Measurements from ENCODE around the gene MYBL2. TPM values are rescaled to one million over a fixed set of nuclear protein-coding genes. Genes with fewer than 3 reads are reported as not detected.
A peak's percentile ranks its signal among the peaks of the same experiment; 100 is the strongest.

Gene MYBL2
- total RNA-seq, 2 experiments from 2014 or later = 106 to 110 TPM

DNA sequence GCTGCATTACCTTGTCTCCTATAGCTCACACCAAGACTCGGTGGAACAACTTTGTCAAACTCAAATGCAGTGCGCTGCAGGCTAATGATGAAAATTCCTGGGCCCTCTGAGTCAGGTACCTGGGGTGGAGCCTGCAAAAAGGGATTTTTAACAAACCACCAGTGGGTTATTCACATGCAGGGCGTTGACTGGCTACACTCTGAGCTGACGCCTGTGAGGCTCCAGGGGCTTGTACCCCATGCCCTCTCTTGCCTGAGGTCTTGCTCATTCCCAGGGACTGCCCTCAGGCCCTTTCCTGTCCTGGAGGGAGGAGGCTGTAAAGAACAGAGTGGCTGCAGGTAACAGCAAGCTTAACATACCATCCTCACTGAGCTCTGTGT is 50.7 kb downstream of the MYBL2 start:
- no peak overlapping the region for H3K4me3 Mint-ChIP-seq
- DNase-seq = no peak
- H3K36me3 Mint-ChIP-seq (ENCODE audit: low read depth) = peaks cover 14% of the 10 kb centered on the region
- H3K4me1 Mint-ChIP-seq = peaks cover 20% of the 10 kb centered on the region
- ChIA-PET POLR2A (no interaction called here), CTCF (interaction anchor here (0.8 to 1.5 kb wide), 4 partner anchors 12 to 499 kb away, joined by 3 read pairs; no protein-coding TSS in a partner anchor)
- H3K9me3 Mint-ChIP-seq = no peaks in the 10 kb centered on the region
- H3K27ac Mint-ChIP-seq = peak overlapping the region; percentile 6
- H3K27me3 Mint-ChIP-seq = no peaks in the 10 kb centered on the region

DNA sequence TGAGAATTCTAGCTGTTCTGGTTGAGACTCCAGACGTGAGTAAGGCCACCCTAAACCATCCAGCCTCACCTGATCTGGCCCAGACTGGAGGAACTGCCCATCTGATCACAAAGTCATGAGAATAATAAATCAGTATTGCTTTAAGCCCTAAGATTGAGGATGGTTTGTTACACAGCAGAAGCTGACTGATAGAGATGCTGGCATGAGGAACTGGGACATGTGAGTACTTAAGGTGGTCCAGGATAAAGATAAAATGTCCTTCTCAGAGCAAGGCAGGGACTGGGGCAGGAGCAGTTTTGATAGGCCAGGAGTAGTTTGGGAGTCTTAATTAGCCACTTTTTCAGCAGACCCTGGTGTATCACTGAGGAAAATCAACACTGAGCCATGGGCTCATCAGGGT is 53.1 kb downstream of the MYBL2 start:
- no peak for DNase-seq
- Mint-ChIP-seq H3K9me3 (no peaks in the 10 kb centered on the region), H3K27ac (no peak overlapping the region), H3K4me1 (peaks cover 24% of the 10 kb centered on the region), H3K27me3 (no peaks in the 10 kb centered on the region), H3K4me3 (no peak overlapping the region), H3K36me3 (ENCODE audit: low read depth) (peaks cover 12% of the 10 kb centered on the region)
- CTCF ChIA-PET = no interaction called here
- POLR2A ChIA-PET = no interaction called here

DNA sequence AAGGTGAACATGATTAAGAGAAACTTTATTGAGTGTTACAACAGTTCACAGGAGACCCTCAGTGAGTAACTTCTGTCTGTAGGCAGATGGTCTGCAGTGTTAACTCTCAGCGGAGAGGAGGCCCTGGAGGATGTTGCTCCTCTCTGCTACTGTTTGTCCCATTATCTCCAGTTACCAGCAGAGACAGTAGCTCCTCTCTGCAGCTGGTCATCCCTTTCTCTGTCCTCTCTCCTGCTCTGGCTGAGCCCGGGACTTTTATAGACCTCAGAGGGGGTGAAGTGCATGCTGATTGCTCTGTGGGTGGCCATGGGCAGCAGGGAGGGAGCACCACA is 54.1 kb downstream of the MYBL2 start:
- Mint-ChIP-seq H3K4me1 (peaks cover 24% of the 10 kb centered on the region), H3K36me3 (ENCODE audit: low read depth) (peaks cover 12% of the 10 kb centered on the region), H3K27ac (no peak overlapping the region), H3K9me3 (no peaks in the 10 kb centered on the region), H3K27me3 (no peaks in the 10 kb centered on the region), H3K4me3 (no peak overlapping the region)
- POLR2A ChIA-PET = no interaction called here
- CTCF ChIA-PET = interaction anchor here (0.9 to 1.0 kb wide), 2 partner anchors 8 to 23 kb away, joined by 3 to 4 read pairs; no protein-coding TSS in a partner anchor
- no peak for DNase-seq

DNA sequence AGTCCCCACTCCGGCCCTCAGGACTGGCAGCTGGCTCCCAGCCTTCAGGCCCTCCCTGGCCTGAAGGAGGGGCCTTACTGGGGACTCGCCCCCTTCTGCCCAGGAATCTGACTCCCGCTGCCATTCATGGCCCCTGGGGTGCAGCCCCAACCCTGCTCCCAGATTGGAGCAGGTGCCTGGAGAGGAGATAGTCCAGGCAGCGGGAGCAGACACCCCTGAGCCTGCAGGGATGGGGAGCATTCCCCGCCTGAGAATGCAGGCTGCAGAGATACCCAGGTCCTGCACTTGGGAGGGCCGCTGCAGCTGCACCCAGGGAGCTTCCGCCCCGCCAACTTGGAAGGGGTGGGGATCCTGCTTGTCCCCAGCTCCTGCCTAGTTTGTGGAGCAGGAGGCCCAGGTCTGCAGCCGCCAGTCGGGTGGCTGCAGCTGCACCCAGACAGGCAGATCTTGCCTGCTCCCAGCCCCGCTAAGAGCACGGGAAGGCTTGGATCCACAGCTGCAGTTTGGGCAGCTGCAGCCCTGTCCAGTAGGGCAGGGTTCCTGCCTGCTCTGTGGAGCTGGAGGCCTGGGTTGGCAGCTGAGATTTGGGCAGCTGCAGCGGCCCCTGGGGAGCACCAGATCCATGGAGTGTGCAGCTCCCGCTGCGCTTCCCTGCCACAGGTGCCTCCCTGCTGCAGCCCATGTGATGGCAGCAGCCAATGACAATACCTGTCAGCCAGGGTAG is 54.7 kb downstream of the MYBL2 start:
- ChIA-PET POLR2A (no interaction called here), CTCF (interaction anchor here (0.5 to 1.4 kb wide), 5 partner anchors 14 to 272 kb away, joined by 3 to 4 read pairs (median 3); no protein-coding TSS in a partner anchor)
- Mint-ChIP-seq H3K9me3 (no peaks in the 10 kb centered on the region), H3K4me1 (peaks cover 24% of the 10 kb centered on the region), H3K36me3 (ENCODE audit: low read depth) (peaks cover 8% of the 10 kb centered on the region), H3K27ac (peak overlapping the region; percentile 70), H3K4me3 (peak overlapping the region; percentile 54), H3K27me3 (no peaks in the 10 kb centered on the region)
- DNase-seq = no peak

DNA sequence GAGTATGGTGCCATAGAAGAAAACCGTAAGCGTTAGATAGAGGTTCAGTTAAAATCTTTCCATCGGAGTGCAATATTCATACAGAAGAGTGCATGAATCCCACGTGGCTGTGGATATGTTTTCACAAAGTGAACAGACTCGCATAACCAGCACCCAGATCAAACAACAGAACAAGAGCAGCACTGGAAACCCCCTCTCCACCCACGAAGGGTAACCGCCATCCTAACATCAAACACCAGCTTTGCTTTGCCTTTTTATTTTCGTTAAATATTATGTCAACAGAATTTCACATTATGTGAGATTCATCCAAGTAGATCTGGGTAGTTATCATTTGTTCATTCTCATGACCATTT is 55.2 kb downstream of the MYBL2 start:
- Mint-ChIP-seq H3K4me1 (peaks cover 24% of the 10 kb centered on the region), H3K27ac (peak overlapping the region; percentile 70), H3K27me3 (no peaks in the 10 kb centered on the region), H3K36me3 (ENCODE audit: low read depth) (peaks cover 6% of the 10 kb centered on the region), H3K9me3 (no peaks in the 10 kb centered on the region), H3K4me3 (peak overlapping the region; percentile 54)
- ChIA-PET POLR2A (no interaction called here), CTCF (interaction anchor here (0.5 to 1.4 kb wide), 4 partner anchors 14 to 273 kb away, joined by 3 to 4 read pairs (median 4); no protein-coding TSS in a partner anchor)
- DNase-seq = peak; percentile 59

DNA sequence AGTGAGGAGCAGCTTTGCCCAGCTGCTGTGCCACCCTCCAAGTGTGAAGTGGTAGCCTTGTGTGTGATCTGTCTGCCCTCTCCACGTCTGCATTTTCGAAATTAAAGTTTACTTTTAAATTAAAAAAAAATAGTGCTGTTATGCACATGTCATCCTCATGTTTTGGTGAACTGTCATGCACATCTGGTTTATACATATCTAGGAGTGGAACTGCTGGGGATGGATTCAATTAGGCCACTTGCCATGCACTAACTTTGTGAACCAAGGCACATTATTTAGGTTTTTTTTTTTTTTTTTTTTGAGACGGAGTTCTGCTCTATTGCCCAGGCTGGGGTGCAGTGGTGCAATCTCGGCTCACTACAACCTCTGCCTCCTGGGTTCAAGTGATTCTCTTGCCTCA is 56.3 kb downstream of the MYBL2 start:
- Mint-ChIP-seq H3K9me3 (no peaks in the 10 kb centered on the region), H3K27ac (no peak overlapping the region), H3K36me3 (ENCODE audit: low read depth) (peaks cover 6% of the 10 kb centered on the region), H3K4me1 (peaks cover 25% of the 10 kb centered on the region), H3K4me3 (no peak overlapping the region), H3K27me3 (no peaks in the 10 kb centered on the region)
- no peak for DNase-seq
- ChIA-PET CTCF (no interaction called here), POLR2A (no interaction called here)

DNA sequence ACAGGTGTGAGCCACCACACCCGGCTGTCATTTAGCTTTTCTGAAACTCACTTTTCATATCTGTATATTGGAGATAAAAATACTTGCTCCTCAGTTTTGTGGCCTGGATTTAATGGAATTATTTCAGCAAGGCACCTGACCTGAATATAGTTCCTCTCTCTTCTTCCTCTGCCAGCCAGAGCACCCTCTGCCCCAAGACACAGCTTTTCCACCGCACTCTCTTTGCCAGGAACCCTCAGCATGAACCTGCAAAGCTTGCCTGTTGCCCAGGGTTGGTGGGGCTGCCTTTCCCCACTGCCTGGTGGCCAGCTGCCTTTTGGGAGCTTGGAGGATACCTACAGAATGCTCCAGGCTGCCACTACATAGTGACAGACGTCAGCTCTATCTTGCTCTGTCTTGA is 56.8 kb downstream of the MYBL2 start:
- no peak overlapping the region for H3K4me3 Mint-ChIP-seq
- no peak for DNase-seq
- H3K9me3 Mint-ChIP-seq = peaks cover 4% of the 10 kb centered on the region
- H3K27me3 Mint-ChIP-seq = no peaks in the 10 kb centered on the region
- peaks cover 6% of the 10 kb centered on the region for H3K36me3 Mint-ChIP-seq (ENCODE audit: low read depth)
- ChIA-PET CTCF (no interaction called here), POLR2A (no interaction called here)
- H3K4me1 Mint-ChIP-seq = peaks cover 31% of the 10 kb centered on the region
- no peak overlapping the region for H3K27ac Mint-ChIP-seq

DNA sequence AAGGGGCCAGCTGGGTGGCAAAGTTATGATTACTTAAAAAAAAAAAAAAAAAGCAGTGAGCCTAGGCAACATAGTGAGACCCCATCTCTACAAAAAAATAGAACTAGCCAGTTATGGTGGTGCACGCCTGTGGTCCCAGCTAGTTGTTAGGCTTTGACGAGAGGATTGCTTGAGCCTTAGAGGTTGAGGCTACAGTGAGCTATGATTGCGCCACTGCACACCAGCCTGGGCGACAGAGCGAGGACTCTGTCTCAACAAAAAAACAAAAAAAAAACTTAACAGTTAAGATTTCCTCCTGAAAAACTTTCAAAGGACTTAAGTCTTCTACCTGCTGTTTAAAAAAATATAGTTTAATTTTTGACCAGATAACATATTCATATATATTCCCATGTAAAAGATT is 57.5 kb downstream of the MYBL2 start:
- ChIA-PET CTCF (no interaction called here), POLR2A (no interaction called here)
- Mint-ChIP-seq H3K4me1 (peaks cover 32% of the 10 kb centered on the region), H3K4me3 (no peak overlapping the region), H3K9me3 (peaks cover 10% of the 10 kb centered on the region), H3K27ac (no peak overlapping the region), H3K36me3 (ENCODE audit: low read depth) (peaks cover 3% of the 10 kb centered on the region), H3K27me3 (no peaks in the 10 kb centered on the region)
- DNase-seq = no peak

DNA sequence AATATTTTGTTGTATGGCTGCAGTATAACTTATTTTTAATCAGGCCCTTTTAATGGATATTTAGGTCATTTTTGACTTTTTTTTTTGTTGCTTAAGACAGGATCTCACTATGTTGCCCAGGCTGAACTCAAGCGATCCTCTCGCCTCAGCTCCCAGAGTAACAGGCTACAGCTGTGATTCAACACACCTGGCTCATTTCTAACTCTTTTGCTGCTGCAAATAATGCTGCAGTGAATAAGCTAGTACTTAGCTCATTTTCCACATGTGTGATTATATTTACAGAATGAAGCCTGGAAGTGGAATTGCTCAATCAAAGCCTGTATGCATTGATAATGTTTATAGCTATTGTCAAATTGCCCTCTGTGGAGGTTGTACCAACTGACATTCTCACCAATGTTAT is 58.8 kb downstream of the MYBL2 start:
- H3K27ac Mint-ChIP-seq = no peak overlapping the region
- ChIA-PET CTCF (interaction anchor here (0.8 to 0.9 kb wide), 2 partner anchors 296 to 368 kb away, joined by 3 read pairs; no protein-coding TSS in a partner anchor), POLR2A (no interaction called here)
- no peak overlapping the region for H3K4me3 Mint-ChIP-seq
- H3K36me3 Mint-ChIP-seq (ENCODE audit: low read depth) = peaks cover 3% of the 10 kb centered on the region
- DNase-seq = no peak
- peaks cover 32% of the 10 kb centered on the region for H3K4me1 Mint-ChIP-seq
- peaks cover 10% of the 10 kb centered on the region for H3K9me3 Mint-ChIP-seq
- no peaks in the 10 kb centered on the region for H3K27me3 Mint-ChIP-seq

DNA sequence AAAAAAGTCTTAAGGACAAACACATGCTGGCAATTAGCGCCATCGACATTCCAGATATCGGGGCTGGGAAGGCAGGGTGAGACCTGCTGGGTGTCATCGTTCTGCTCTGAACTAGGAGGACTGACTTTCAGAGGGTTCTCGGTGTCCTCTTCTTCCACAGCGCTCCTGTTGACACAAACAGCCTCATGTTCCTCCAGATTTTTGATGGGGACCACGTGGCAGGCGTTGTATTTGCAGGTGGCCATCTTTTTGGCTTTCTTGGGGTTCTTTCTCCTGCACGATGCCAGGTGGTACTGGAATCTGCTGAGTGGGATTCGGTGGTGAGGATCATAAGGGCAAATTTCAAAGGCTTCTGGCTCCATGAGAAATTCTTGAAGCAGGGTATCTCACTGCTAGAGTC is 59.4 kb downstream of the MYBL2 start:
- ChIA-PET CTCF (interaction anchor here (0.9 kb wide), 1 partner anchor 367 kb away, joined by 3 read pairs; no protein-coding TSS in a partner anchor), POLR2A (no interaction called here)
- Mint-ChIP-seq H3K36me3 (ENCODE audit: low read depth) (peaks cover 3% of the 10 kb centered on the region), H3K27ac (no peak overlapping the region), H3K9me3 (peaks cover 10% of the 10 kb centered on the region), H3K4me3 (no peak overlapping the region), H3K27me3 (no peaks in the 10 kb centered on the region), H3K4me1 (peaks cover 27% of the 10 kb centered on the region)
- DNase-seq = no peak

DNA sequence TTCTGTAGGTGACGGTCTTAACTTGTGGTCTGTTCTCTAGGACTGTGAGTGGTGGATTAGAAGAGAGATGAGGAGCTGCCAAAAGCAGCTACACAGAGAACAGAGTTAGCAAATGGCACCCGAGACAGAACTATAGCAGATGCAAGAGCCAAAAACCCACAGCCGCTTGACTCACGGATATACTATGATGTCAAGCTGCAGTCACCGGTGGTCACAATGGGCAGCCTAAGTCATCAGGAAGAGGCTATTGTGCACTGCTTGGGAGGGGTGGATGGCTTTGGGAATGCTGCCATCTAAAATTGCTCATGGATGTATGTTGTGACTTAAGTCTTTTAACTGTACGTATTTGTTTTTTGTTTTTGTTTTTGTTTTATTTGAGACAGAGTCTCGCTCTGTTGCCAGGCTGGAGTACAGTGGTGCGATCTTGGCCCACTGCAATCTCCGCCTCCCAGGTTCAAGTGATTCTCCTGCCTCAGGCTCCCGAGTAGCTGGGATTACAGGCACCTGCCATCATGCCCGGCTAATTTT is 60.0 kb downstream of the MYBL2 start, which contains the start of gene GTSF1L:
Gene GTSF1L, minus strand, starts transcription at position 192 of the 528 bp plus-strand sequence. CDS start 308 bp downstream, outside the sequence.
- Mint-ChIP-seq H3K36me3 (ENCODE audit: low read depth) (peaks cover 3% of the 10 kb centered on the region), H3K27ac (no peak within 1 kb of the TSS), H3K27me3 (no peaks in the 10 kb centered on the region), H3K9me3 (peaks cover 10% of the 10 kb centered on the region), H3K4me3 (no peak within 1 kb of the TSS), H3K4me1 (peaks cover 26% of the 10 kb centered on the region)
- ChIA-PET POLR2A (no interaction called here), CTCF (interaction anchor here (1.3 kb wide), 1 partner anchor 9 kb away, joined by 3 read pairs; no protein-coding TSS in a partner anchor)
- no peak for DNase-seq

DNA sequence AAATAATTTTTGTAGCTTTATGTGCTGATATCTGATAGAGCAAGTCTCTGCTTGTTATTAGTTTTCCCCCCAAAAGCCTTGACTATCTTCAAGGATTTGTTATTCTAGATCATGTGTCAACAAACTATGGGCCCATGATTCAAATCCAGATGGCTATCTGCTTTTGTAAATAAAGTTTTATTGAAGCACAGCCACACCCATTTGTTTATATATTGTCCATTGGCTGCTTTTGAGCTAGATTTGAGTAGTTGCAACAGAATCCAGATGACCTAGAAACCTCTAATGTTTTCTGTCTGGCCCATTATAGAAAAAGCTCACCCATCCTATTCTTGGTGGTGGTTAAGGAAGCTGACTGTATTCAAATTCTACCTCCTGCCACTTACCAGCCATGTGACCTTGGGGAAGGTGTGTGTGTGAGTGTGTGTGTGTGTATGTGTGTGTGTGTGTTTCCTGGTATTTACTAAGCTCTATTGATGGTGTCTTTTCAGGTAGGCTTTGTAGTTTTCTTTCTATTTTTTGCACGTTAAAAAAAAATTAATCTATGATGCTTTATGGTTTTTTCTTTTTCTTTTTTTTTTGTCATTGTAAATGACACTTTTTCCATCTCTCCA is 61.2 kb downstream of the MYBL2 start:
- H3K9me3 Mint-ChIP-seq = peaks cover 10% of the 10 kb centered on the region
- peaks cover 19% of the 10 kb centered on the region for H3K4me1 Mint-ChIP-seq
- H3K27ac Mint-ChIP-seq = peak overlapping the region; percentile 32
- DNase-seq = peak; percentile 23
- no peak overlapping the region for H3K4me3 Mint-ChIP-seq
- CTCF ChIA-PET = interaction anchor here (0.7 to 2.4 kb wide), 8 partner anchors 7 to 353 kb away, joined by 3 to 9 read pairs (median 3); no protein-coding TSS in a partner anchor
- H3K27me3 Mint-ChIP-seq = no peaks in the 10 kb centered on the region
- peaks cover 3% of the 10 kb centered on the region for H3K36me3 Mint-ChIP-seq (ENCODE audit: low read depth)
- POLR2A ChIA-PET = no interaction called here

DNA sequence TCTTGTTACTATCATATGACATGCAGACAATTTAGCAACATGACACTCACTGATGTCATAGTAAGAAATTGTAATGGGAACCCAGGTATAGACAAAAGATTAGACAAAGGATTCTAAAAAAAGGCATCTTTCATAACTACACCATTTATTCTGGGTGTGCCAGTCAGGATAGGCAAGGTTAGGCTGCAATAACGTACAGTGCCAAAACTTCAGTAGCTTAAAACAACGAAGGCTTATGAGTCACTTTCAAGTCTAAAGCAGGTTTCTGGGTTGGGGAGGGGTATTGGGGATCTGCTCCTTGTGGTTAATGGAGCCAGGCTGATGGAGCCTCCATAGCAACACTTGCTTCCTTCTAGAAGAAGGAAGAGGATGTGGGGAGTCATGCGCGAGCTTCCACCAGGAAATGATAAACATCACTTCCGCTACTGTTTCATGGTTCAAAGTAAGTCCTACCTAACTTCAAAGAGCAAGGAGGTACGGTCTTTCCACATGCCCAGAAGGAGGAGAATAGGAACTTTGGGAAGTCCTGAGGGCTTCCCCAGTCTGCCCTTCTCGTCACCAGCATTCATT is 61.9 kb downstream of the MYBL2 start:
- peaks cover 24% of the 10 kb centered on the region for H3K4me1 Mint-ChIP-seq
- H3K4me3 Mint-ChIP-seq = no peak overlapping the region
- CTCF ChIA-PET = interaction anchor here (0.7 to 2.4 kb wide), 7 partner anchors 8 to 352 kb away, joined by 3 to 9 read pairs (median 3); no protein-coding TSS in a partner anchor
- no peak for DNase-seq
- POLR2A ChIA-PET = no interaction called here
- peaks cover 10% of the 10 kb centered on the region for H3K9me3 Mint-ChIP-seq
- no peaks in the 10 kb centered on the region for H3K27me3 Mint-ChIP-seq
- peaks cover 3% of the 10 kb centered on the region for H3K36me3 Mint-ChIP-seq (ENCODE audit: low read depth)
- H3K27ac Mint-ChIP-seq = peak overlapping the region; percentile 32

Measured in activated CD4-positive, alpha-beta T cell treated with anti-CD3 and anti-CD28 coated beads, Interleukin-2, amount 10 ng/mL, durations not matched to agents 7 days and 5 days (primary cell).